Uterus (tissue), 2 donors: ENCODE data around the gene MAPK11.

Source experiments
- CTCF ChIP-seq, 4 experiments: fragments of 200-600 bp in 2 of 4; fragments of 450-650 bp in 2 of 4; sonication (generic) in 2 of 4; IDR thresholded peaks; one replicate each; pipeline ENCODE4 v1.5.1; 2016 to 2019; ENCODE audit warnings: antibody characterized with exemption in 4 of 4, mild to moderate bottlenecking in 2 of 4, moderate library complexity in 1 of 4
- POLR2A ChIP-seq, 2 donors: fragments of 450-650 bp; IDR thresholded peaks; one replicate each; pipeline ENCODE4 v1.6.1; 2016; ENCODE audit warnings: antibody characterized with exemption in 2 of 2, mild to moderate bottlenecking in 1 of 2, moderate library complexity in 1 of 2

- TF ChIP-seq CTCF (IDR thresholded peaks at IDR 0.05) (no peak), POLR2A (IDR thresholded peaks at IDR 0.05) (no peak)
Measured at GRCh38 chr22:50270666-50271394, 650 bp upstream of the MAPK11 start.
